HG02981 (cell line): ENCODE results near the gene TMEM235.

ENCODE experiments used
- ATAC-seq: cut with Tn5 transposase; IDR thresholded peaks from one replicate; pipeline ENCODE4 v1.9.1; 2021; ENCODE audit warnings: mild to moderate bottlenecking, moderate library complexity; ENCODE audit not compliant: unreplicated experiment

Gene TMEM235

DNA sequence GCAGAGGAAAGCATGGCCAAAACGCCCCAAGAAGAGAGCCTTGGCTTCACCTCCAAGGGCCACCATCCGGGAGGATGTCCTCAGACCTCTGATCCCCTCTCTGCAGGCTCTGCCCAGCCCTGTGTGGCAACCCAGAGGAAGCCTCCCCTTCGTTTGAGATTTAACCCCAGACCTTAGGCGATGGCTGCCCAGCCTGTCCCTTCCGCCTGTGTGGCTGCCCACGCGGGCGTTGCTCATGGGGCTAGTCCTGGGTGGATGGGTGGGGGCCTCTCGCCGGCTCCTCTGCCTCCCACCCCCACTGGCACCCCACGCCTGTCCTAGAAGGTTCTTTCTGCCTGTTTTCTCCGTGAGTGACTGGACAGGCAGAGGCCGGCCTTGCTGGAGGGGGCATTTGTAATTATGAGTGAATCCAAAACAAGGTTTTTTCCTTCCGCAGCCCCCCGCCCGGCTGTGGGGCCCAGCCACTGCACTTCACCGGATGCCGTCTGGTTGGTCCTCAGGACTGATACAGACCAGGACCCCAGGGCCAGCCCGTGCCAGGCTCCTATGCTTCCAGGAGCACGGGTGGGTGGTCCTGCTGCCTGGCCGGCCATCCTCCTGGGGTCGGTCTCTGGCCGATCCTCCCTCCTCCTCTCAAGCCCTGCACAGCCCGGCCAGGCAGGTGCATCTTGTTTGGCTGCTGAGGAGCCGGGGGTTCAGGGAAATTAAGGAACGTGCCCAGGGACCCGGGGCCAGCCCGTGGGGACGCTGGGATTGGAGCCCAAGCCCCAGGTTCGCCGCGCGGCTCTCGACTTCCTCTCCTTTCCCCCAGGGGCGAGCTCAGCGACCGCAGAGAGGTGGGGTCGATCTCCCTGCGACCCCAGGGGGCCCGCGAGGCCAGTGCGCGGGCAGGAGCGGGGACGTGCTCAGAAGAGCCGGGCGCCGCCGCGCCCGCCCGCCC lies at the start of gene TMEM235:
TSS of gene TMEM235 (plus strand) at position 636 of the 940 bp plus-strand sequence. CDS start 393 bp downstream, outside the sequence.
- ATAC-seq, result no peak

- ATAC-seq, result no peak
Observed at GRCh38 chr17:78182504-78182903, 48.9 kb upstream of the TMEM235 start.

GRCh38 chr17:78183916-78184315 lies 47.5 kb upstream of the TMEM235 start:
- no peak for ATAC-seq

GRCh38 chr17:78184351-78184750 lies 47.1 kb upstream of the TMEM235 start:
- no peak for ATAC-seq

- no peak for ATAC-seq
Observed at GRCh38 chr17:78184868-78185267, 46.6 kb upstream of the TMEM235 start.

- no peak for ATAC-seq
Observed at GRCh38 chr17:78185981-78186691, 45.3 kb upstream of the TMEM235 start.

DNA sequence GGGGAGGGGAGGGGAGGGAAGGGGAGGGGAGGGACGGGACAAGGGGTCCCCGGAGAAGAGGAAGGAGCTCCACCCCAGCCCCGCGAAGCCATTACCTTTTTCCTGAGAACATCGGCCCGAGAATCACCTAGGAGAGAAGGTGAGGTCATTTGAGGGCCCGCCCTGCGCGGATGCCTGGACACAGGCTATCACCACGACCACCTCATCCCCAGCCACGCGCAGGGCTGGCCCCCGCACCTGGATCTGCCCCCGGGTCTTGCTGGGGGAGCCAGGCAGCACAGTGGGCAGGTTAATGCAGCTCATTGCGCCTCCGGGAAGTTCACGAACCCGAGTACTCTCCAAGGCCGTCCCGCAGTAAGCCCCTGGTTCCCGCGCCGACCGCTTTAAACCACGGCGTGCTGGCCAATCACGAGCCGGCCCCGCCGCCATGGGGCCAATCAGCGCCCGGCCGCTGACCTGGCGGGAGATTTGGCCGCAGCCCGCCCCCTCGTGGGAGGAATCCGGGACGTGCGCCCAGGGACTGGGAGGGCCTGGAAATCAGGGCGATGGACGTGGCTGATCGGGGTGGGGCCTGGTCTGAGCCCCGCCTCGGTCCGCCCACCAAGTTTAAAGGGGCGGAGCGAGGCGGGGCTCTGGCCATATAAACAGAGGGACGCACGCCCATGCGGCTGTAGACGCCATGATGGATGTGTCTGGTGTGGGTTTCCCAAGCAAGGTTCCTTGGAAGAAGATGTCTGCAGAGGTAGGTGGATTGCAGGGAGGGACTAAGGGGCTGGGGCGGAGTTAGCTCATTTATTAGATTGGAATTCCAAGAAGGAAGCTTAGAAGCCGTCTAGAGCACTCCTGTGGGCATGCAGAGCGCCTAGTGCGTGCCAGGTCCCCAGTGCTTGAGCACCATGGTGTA lies 44.5 kb upstream of the TMEM235 start, which contains the start of the genes AFMID and TK1:
TSS of gene AFMID (plus strand) at position 671 of the 904 bp plus-strand sequence. CDS start at position 680, 9 bp downstream.
TSS of gene TK1 (minus strand) at position 361 of the 904 bp plus-strand sequence. CDS start at position 303, 58 bp downstream.
- peak; percentile 91 for ATAC-seq

DNA sequence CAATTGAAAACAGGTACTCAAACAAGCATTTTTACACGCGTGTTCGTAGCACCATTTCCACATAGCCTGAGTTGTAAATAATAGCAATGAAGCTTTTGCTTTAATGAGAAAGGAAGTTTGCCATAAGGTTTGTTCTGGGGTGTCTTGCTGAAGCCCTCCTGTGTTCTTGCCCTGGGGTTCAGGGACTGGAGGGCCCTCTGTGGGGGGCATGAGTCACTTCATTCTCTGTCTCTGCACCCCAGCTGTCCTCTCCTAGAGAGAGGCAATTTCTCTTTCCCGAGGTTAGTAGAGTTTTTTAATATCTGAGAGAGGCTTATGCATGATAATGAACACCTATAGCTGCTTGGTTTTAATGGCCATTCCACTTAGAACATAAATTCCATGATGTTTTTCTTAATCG lies 34.7 kb upstream of the TMEM235 start:
- ATAC-seq, result no peak

- no peak for ATAC-seq
Observed at GRCh38 chr17:78197147-78197832, 34.1 kb upstream of the TMEM235 start.

DNA sequence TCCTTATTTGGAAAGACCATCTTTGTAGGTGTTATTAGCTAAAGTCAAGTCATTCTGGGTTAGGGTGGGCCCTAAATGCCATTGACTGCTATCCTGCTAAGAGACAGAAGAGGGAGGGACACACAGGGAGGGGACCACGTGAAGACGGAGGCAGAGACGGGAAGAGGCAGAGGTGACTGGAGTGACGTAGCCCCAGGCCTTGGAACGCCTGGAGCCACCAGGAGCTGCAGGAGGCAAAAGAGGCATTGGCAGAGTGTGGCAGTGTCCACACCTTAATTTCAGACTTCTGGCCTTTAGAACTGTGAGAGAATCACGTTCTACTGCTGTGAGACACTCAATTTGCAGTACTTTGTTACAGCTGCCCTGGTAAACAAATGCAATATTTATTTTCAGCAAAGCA lies 31.0 kb upstream of the TMEM235 start:
- no peak for ATAC-seq

DNA sequence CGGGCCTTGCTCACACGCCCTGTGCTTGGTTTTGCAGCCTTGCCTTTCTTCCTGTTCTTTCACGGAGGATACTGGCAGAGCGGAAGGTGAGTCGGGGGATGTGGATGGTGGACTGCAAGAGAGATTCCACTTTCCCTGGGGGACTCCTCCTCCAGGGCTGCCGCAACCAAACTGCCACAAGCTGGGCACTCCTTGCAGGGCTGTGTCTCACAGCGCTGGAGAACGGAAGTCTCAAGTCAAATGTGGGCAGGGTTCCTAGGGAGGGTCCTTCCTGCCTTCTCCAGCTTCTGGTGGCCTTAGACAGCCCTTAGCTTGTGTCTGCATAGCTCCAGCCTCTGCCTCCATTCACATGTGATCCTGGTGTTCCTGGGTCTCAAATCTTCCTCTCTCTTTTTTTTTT lies 28.8 kb upstream of the TMEM235 start:
- no peak for ATAC-seq

DNA sequence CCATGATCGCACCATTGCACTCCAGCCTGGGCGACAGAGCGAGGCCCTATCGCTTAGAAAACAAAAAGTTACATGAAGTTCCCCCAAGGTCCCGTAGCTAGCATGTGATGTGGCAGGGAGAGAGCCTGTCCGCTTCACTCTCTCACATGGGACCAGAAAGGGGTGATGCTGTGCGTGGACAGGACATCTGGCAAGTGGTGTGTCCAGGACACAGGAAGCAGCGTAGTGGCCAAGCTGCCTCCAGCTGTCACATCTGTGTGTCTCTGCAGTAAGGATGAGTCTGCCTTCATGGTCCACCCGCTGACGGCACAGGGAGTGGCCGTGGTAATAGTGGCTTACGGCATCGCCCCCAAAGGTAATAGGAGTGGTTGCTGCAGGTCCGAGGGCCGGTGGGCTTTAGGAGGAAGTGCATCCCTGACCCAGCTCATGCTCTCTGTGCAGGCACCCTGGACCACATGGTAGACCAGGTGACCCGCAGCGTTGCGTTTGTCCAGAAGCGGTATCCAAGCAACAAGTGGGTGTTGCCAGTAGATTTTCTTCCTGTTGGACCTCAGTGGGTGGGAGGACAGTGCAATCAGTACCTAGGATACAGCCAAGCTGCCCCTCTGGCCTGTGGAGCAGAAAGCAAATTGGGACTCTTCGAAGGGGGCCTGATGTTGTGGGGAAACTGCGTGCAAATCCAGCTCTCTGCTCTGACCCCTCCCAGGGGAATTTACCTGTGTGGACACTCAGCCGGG lies 26.9 kb upstream of the TMEM235 start:
- no peak for ATAC-seq

GRCh38 chr17:78205124-78205775 lies 26.2 kb upstream of the TMEM235 start:
- no peak for ATAC-seq

DNA sequence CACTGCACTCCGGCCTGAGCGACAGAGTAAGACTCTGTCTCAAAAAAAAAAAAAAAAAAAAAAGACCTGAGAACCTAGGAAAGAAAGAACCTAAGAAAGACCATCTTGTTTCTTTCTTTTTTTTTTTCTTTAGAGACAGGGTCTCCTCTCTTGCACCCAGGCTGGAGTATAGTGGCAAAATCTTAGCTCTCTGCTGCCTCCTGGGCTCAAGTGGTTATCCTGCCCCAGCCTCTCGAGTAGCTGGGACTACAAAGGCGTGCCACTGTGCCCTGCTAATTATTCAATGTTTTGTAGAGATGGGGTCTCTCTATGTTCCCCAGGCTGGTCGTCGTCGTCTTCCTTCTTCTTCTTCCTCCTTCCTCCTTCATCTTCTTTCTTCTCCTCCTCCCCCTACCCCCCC lies 25.1 kb upstream of the TMEM235 start:
- ATAC-seq, result no peak

DNA sequence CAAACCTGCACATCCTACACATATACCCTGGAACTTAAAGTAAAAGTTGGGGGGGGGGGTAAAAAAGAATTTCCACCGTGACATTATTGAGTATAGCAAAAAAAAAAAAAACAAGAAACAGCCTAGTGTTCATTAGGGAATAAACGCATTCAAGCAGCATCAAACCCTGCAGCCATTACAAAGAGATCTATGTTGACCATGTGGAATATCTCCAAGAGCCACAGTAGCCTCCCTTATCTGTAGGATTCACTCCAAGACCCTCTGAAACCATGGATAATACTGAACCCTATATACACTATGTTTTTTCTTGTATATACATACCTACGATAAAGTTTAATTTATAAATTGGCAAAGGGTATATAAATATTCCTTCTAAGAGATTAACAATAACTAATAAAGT lies 22.9 kb upstream of the TMEM235 start:
- ATAC-seq, result no peak

DNA sequence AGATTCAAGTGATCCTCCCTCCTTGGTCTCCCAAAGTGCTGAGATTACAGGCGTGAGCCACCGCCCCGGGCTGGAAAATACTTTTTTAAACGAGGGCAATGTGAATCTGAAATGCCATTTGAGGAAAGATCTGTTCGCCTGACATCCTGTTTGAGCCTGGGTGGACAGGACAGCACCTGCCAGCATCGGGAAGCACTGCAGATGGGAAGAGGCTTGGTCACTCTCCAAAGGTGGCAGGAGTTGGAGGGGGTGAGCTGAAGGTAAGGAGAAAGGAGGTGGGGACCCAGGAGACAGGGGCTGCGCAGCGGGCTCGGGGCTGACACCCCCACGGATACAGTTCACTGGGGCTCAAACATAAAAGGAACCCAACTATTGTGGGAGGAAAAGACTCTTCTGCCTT lies 21.3 kb upstream of the TMEM235 start:
- ATAC-seq, result no peak

GRCh38 chr17:78211032-78211431 lies 20.4 kb upstream of the TMEM235 start:
- no peak for ATAC-seq

DNA sequence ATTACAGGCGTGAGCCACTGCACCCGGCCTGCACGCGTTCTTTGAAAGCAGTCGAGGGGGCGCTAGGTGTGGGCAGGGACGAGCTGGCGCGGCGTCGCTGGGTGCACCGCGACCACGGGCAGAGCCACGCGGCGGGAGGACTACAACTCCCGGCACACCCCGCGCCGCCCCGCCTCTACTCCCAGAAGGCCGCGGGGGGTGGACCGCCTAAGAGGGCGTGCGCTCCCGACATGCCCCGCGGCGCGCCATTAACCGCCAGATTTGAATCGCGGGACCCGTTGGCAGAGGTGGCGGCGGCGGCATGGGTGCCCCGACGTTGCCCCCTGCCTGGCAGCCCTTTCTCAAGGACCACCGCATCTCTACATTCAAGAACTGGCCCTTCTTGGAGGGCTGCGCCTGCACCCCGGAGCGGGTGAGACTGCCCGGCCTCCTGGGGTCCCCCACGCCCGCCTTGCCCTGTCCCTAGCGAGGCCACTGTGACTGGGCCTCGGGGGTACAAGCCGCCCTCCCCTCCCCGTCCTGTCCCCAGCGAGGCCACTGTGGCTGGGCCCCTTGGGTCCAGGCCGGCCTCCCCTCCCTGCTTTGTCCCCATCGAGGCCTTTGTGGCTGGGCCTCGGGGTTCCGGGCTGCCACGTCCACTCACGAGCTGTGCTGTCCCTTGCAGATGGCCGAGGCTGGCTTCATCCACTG lies 17.3 kb upstream of the TMEM235 start, which contains the start of gene BIRC5:
TSS of gene BIRC5 (plus strand) at position 238 of the 690 bp plus-strand sequence. CDS start at position 302, 64 bp downstream.
- ATAC-seq, result peak; percentile 71
